Measurements from ENCODE around the gene BCAP31.

DNA sequence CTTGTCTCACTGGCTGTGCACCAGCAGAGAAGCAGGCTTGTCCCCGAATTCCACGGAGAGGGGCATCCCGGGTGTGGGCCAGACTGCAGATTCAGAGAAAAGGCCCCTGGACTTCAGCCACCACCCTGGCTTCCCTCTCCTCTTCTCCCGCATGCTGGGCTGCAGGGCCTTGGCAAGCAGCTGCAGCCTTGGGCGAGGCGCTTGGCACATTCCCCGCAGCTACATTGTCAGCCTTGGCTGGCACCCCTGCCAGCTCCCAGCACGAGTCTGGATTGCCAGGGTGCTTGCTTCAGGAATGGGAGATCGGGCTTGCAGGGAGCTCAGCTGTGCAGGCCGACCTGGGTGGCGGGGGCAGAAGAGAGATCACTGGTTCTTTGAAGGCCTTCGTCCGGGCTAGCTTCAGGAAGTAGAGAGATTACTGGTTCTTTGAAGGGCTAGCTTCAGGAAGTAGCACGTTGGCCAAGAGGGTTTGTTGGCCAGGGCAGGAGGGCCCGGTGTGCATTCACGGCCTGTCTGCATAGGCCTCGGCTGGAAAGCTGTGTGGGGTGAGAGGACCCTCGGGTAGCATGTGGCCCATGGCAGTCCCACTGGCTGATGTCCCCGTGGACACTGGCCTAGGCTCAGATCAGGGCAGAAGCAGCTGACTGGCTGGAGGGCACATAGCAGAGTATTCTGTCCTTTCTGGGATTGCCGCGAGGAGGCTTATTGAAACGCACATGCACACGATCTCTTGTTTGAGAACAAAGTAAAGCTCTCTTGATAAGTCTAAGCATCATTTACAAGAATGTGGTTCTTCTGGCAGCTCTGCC is 3.1 kb upstream of the BCAP31 start:
- TF ChIP-seq, protein P1, sequence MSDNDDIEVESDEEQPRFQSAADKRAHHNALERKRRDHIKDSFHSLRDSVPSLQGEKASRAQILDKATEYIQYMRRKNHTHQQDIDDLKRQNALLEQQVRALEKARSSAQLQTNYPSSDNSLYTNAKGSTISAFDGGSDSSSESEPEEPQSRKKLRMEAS (IDR thresholded peaks at IDR 0.05; ENCODE audit: low read depth, low read length), result no peak
- TF ChIP-seq CTCF (IDR thresholded peaks at IDR 0.05; ENCODE audit: low read depth, low read length), result no peak
- TF ChIP-seq POLR2A (IDR thresholded peaks at IDR 0.05; ENCODE audit: extremely low read depth, insufficient read length), result no peak
- no peak for TF ChIP-seq MYC (IDR thresholded peaks at IDR 0.05; ENCODE audit: low read depth, low read length)
